ENCODE data around the gene SPOCK2. TPM values are rescaled to one million over a fixed set of nuclear protein-coding genes. Genes with fewer than 3 reads are reported as not detected.
A peak's percentile ranks its signal among the peaks of the same experiment; 100 is the strongest.
"Not testable (repeated sequence)": the region's sequence is repeated elsewhere in the genome, so short reads cannot be mapped to it uniquely, and the experiment has no call there.

SPOCK2 gene
- total RNA-seq, 1 donor from 2014 or later, result 139 TPM

- no peak overlapping the region for H3K27ac Mint-ChIP-seq
- H3K36me3 Mint-ChIP-seq (ENCODE audit: low read depth), result peaks cover 29% of the 10 kb centered on the region
- intact Hi-C loops (cut with micrococcal nuclease), result loop anchor here (5.0 kb wide), 1 partner anchor 36 kb away; the partner anchor contains the start of gene SPOCK2
- peaks cover 39% of the 10 kb centered on the region for H3K4me1 Mint-ChIP-seq (ENCODE audit: low read depth)
- no peak overlapping the region for H3K4me3 Mint-ChIP-seq
- DNase-seq (ENCODE audit: low spot score), result no peak
- H3K27me3 Mint-ChIP-seq (ENCODE audit: insufficient read depth), result no peaks in the 10 kb centered on the region
- no peaks in the 10 kb centered on the region for H3K9me3 Mint-ChIP-seq
These were observed 35.3 kb upstream of the SPOCK2 start for GRCh38 chr10:72123616-72124015.

GRCh38 chr10:72122221-72122620, 33.9 kb upstream of the SPOCK2 start:
- H3K36me3 Mint-ChIP-seq (ENCODE audit: low read depth), result peaks cover 31% of the 10 kb centered on the region
- no peaks in the 10 kb centered on the region for H3K27me3 Mint-ChIP-seq (ENCODE audit: insufficient read depth)
- H3K4me1 Mint-ChIP-seq (ENCODE audit: low read depth), result peaks cover 39% of the 10 kb centered on the region
- intact Hi-C loops (cut with micrococcal nuclease), result loop anchor here (1.0 to 5.0 kb wide), 2 partner anchors 15 to 35 kb away; partner anchors contain the start of gene SPOCK2
- peak overlapping the region; percentile 49 for H3K27ac Mint-ChIP-seq
- peaks cover 3% of the 10 kb centered on the region for H3K9me3 Mint-ChIP-seq
- no peak for DNase-seq (ENCODE audit: low spot score)
- no peak overlapping the region for H3K4me3 Mint-ChIP-seq

GRCh38 chr10:72121389-72121788, 33.0 kb upstream of the SPOCK2 start:
- H3K9me3 Mint-ChIP-seq, result peaks cover 8% of the 10 kb centered on the region
- no peaks in the 10 kb centered on the region for H3K27me3 Mint-ChIP-seq (ENCODE audit: insufficient read depth)
- H3K4me1 Mint-ChIP-seq (ENCODE audit: low read depth), result peaks cover 33% of the 10 kb centered on the region
- H3K27ac Mint-ChIP-seq, result no peak overlapping the region
- intact Hi-C loops (cut with micrococcal nuclease), result loop anchor here (5.0 kb wide), 1 partner anchor 34 kb away; the partner anchor contains the start of gene SPOCK2
- DNase-seq (ENCODE audit: low spot score), result no peak
- peaks cover 31% of the 10 kb centered on the region for H3K36me3 Mint-ChIP-seq (ENCODE audit: low read depth)
- no peak overlapping the region for H3K4me3 Mint-ChIP-seq

- peaks cover 37% of the 10 kb centered on the region for H3K36me3 Mint-ChIP-seq (ENCODE audit: low read depth)
- intact Hi-C loops (cut with micrococcal nuclease), result no loop called here
- no peak for DNase-seq (ENCODE audit: low spot score)
- H3K27me3 Mint-ChIP-seq (ENCODE audit: insufficient read depth), result peaks cover 2% of the 10 kb centered on the region
- peaks cover 11% of the 10 kb centered on the region for H3K9me3 Mint-ChIP-seq
- no peak overlapping the region for H3K4me3 Mint-ChIP-seq
- H3K4me1 Mint-ChIP-seq (ENCODE audit: low read depth), result peaks cover 1% of the 10 kb centered on the region
- H3K27ac Mint-ChIP-seq, result no peak overlapping the region
These were observed 28.0 kb upstream of the SPOCK2 start for GRCh38 chr10:72116372-72116771.

GRCh38 chr10:72114706-72115450, 26.5 kb upstream of the SPOCK2 start:
- Mint-ChIP-seq H3K4me3 (no peak overlapping the region), H3K27ac (no peak overlapping the region), H3K9me3 (peaks cover 11% of the 10 kb centered on the region), H3K27me3 (ENCODE audit: insufficient read depth) (peaks cover 2% of the 10 kb centered on the region), H3K4me1 (ENCODE audit: low read depth) (peaks cover 12% of the 10 kb centered on the region), H3K36me3 (ENCODE audit: low read depth) (peaks cover 39% of the 10 kb centered on the region)
- intact Hi-C loops (cut with micrococcal nuclease), result no loop called here
- DNase-seq (ENCODE audit: low spot score), result no peak

GRCh38 chr10:72110673-72111401, 22.5 kb upstream of the SPOCK2 start:
- Mint-ChIP-seq H3K27me3 (ENCODE audit: insufficient read depth) (peaks cover 2% of the 10 kb centered on the region), H3K9me3 (no peaks in the 10 kb centered on the region), H3K4me3 (no peak overlapping the region), H3K27ac (peak overlapping the region; percentile 26), H3K4me1 (ENCODE audit: low read depth) (peaks cover 52% of the 10 kb centered on the region), H3K36me3 (ENCODE audit: low read depth) (peaks cover 22% of the 10 kb centered on the region)
- intact Hi-C loops (cut with micrococcal nuclease), result no loop called here
- DNase-seq (ENCODE audit: low spot score), result no peak

GRCh38 chr10:72109636-72110157, 21.3 kb upstream of the SPOCK2 start:
- Mint-ChIP-seq H3K4me3 (peak overlapping the region; percentile 15), H3K4me1 (ENCODE audit: low read depth) (peaks cover 62% of the 10 kb centered on the region), H3K27me3 (ENCODE audit: insufficient read depth) (peaks cover 2% of the 10 kb centered on the region), H3K27ac (peak overlapping the region; percentile 69), H3K9me3 (no peaks in the 10 kb centered on the region), H3K36me3 (ENCODE audit: low read depth) (peaks cover 16% of the 10 kb centered on the region)
- DNase-seq (ENCODE audit: low spot score), result no peak
- intact Hi-C loops (cut with micrococcal nuclease), result no loop called here

- Mint-ChIP-seq H3K9me3 (no peaks in the 10 kb centered on the region), H3K27ac (peak overlapping the region; percentile 85), H3K36me3 (ENCODE audit: low read depth) (peaks cover 19% of the 10 kb centered on the region), H3K4me1 (ENCODE audit: low read depth) (peaks cover 69% of the 10 kb centered on the region), H3K4me3 (peak overlapping the region; percentile 20), H3K27me3 (ENCODE audit: insufficient read depth) (peaks cover 2% of the 10 kb centered on the region)
- intact Hi-C loops (cut with micrococcal nuclease), result no loop called here
- no peak for DNase-seq (ENCODE audit: low spot score)
These were observed 20.7 kb upstream of the SPOCK2 start for GRCh38 chr10:72108830-72109635.

- peaks cover 17% of the 10 kb centered on the region for H3K36me3 Mint-ChIP-seq (ENCODE audit: low read depth)
- H3K4me3 Mint-ChIP-seq, result peak overlapping the region; percentile 79
- H3K9me3 Mint-ChIP-seq; H3K27me3 Mint-ChIP-seq (ENCODE audit: insufficient read depth); intact Hi-C loops (cut with micrococcal nuclease); DNase-seq (ENCODE audit: low spot score): not testable (repeated sequence)
- H3K4me1 Mint-ChIP-seq (ENCODE audit: low read depth), result peaks cover 72% of the 10 kb centered on the region
- H3K27ac Mint-ChIP-seq, result peak overlapping the region; percentile 85
These were observed 19.6 kb upstream of the SPOCK2 start for GRCh38 chr10:72108004-72108370.

- H3K36me3 Mint-ChIP-seq (ENCODE audit: low read depth), result peaks cover 17% of the 10 kb centered on the region
- H3K27me3 Mint-ChIP-seq (ENCODE audit: insufficient read depth), result peaks cover 2% of the 10 kb centered on the region
- H3K4me3 Mint-ChIP-seq, result peak overlapping the region; percentile 79
- peak overlapping the region; percentile 85 for H3K27ac Mint-ChIP-seq
- H3K9me3 Mint-ChIP-seq, result no peaks in the 10 kb centered on the region
- DNase-seq (ENCODE audit: low spot score), result no peak
- intact Hi-C loops (cut with micrococcal nuclease), result loop anchor here (1.0 kb wide), 3 partner anchors 11 to 18 kb away; no protein-coding TSS in a partner anchor
- peaks cover 72% of the 10 kb centered on the region for H3K4me1 Mint-ChIP-seq (ENCODE audit: low read depth)
These were observed 19.1 kb upstream of the SPOCK2 start for GRCh38 chr10:72107325-72108003.

GRCh38 chr10:72106896-72107295, 18.5 kb upstream of the SPOCK2 start:
- Mint-ChIP-seq H3K4me1 (ENCODE audit: low read depth) (peaks cover 77% of the 10 kb centered on the region), H3K36me3 (ENCODE audit: low read depth) (peaks cover 19% of the 10 kb centered on the region), H3K9me3 (no peaks in the 10 kb centered on the region), H3K4me3 (peak overlapping the region; percentile 79), H3K27ac (peak overlapping the region; percentile 85), H3K27me3 (ENCODE audit: insufficient read depth) (no peaks in the 10 kb centered on the region)
- DNase-seq (ENCODE audit: low spot score), result no peak
- intact Hi-C loops (cut with micrococcal nuclease), result loop anchor here (1.0 kb wide), 3 partner anchors 11 to 18 kb away; no protein-coding TSS in a partner anchor

Measured in activated T-helper 1 cell treated with anti-CD3 and anti-CD28 coated beads, Interleukin-12 subunit alpha, Interleukin-12 subunit beta, Interleukin-2, Interleukin-4 antibody, amounts not matched to agents 30 ng/mL and 10 ng/mL and 1 ng/mL, durations not matched to agents 14 hours and 24 hours and 36 hours (primary cell).